SW480 (cell line): ENCODE measurements around the gene CCR6.
"Not testable (repeated sequence)": the region's sequence is repeated elsewhere in the genome, so short reads cannot be mapped to it uniquely, and the experiment has no call there.

Source experiments
- DNase-seq: peaks from one replicate; pipeline ENCODE4 v3.0.0-alpha.2; 2016; ENCODE audit warnings: low spot score

CCR6 gene

GRCh38 chr6:167169867-167170266, 47.0 kb downstream of the CCR6 start:
- DNase-seq: not testable (repeated sequence)

- not testable (repeated sequence) for DNase-seq
Measured at GRCh38 chr6:167171300-167171699, 48.4 kb downstream of the CCR6 start.

- not testable (repeated sequence) for DNase-seq
Measured at GRCh38 chr6:167172011-167172410, 49.1 kb downstream of the CCR6 start.

DNA sequence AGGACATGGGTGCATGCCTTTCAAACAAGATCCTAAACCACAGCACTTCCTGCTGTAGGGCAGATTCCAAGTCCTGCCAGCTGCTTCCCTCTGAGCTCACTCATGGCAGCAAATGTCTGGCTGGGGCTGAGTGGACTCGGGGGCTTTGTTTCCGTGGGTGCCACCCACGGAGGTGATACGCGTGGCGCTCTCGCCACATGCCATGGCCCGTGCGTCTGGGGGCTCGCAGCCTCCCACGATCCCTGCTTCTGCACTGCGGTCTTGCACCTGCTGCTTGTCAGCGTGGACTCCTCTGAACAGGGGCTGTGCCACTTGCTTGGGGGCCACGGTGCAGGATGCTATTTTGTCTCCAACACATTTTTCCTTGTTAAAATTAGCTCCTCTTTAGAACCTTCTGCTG, 54.4 kb downstream of the CCR6 start:
- not testable (repeated sequence) for DNase-seq

DNA sequence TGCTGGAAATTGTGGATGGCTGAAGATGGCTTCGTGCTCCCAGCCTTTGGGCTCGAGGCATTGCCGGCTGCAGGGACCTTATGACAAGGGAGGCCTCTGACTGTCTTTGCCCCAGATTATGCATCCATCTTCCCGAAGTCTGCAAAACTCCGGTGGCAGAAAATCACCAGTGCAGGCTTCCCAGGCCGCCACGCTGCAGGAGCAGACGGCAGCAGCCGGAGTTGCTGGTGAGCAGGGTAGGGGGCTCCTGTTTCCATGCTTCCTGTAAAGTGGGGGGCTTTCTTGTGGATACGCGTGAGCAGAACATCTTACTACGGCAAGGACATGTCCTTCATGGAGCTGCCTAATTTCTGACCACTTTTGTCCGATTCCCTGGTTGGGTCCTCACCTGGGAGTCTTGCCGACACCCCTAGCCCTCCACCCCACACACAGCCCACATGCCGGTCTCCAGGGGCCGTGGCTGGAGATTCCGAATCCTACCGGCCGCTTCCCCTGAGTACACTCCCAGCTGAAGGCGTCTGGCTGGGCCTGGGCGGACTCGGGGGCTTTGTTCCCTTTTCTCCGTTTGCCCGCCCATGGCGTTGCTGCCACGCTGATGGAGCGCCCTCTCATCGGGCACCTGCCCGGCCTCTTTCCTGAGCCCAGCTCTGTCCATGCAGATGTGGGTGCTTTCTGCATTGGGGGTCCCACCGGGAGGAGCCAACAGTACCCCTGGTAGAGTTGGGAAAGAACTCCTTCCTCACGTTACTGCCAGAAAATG, 56.2 kb downstream of the CCR6 start:
- not testable (repeated sequence) for DNase-seq

GRCh38 chr6:167180086-167180485, 57.2 kb downstream of the CCR6 start:
- not testable (repeated sequence) for DNase-seq

- not testable (repeated sequence) for DNase-seq
Measured at GRCh38 chr6:167181351-167181750, 58.5 kb downstream of the CCR6 start.

DNA sequence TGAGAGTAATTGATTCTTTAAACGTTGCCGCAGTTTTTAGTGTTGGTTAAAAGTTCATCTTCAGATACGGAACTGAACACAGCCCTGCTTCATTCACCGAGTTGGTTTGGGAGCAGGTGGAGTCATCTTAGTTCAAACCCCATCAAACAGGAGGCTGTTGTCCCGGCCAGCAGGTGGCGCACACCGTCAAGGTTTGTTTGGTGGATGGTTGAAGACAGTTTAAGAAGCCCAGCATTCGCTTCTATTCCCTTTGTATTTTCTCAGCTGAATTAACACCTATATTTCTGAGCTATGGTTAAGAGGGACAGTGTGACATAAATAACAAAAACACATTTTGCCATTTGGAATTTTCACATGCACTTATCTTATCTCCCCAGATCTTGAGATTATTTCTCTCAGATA, 60.0 kb downstream of the CCR6 start:
- not testable (repeated sequence) for DNase-seq

GRCh38 chr6:167185101-167185500, 62.2 kb downstream of the CCR6 start:
- not testable (repeated sequence) for DNase-seq

DNA sequence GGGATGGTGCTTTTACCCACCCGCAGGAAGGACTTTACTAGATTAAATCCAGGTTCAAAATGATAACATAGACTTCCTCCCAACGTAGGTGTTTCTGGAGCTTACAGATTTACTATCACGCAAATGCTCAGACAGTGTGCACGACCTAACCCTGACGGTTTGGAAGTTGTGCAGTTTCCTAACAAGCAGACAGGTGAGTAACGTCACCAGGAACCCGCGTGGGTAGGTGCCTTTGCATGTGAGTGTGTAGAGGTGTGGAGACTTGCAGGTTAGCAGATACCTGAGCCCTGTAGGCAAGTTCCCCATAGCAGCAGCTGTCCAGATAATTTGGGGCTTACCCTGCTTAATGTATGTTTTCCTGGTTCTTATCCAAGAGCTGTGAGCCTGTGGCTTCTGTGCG, 64.4 kb downstream of the CCR6 start:
- not testable (repeated sequence) for DNase-seq
